Liver (tissue), 3 donors: ENCODE data around the gene RTL10.

Experiments used
- ATF3 ChIP-seq: IDR thresholded peaks from 2 replicates; pipeline ENCODE4 v1.6.1; 2016; ENCODE audit warnings: antibody characterized with exemption
- CTCF ChIP-seq: fragments of 150-350 bp; IDR thresholded peaks from 2 replicates; pipeline ENCODE4 v1.5.1; 2017; ENCODE audit warnings: improper control_type of control experiment, low read depth, low read length; ENCODE audit not compliant: missing input control
- EGR1 ChIP-seq, 2 donors: IDR thresholded peaks; 2 replicates each; pipeline ENCODE4 v1.6.1; 2016 to 2018; ENCODE audit warnings: antibody characterized with exemption in 2 of 2, low read depth in 2 of 2
- MAX ChIP-seq: IDR thresholded peaks from 2 replicates; pipeline ENCODE4 v1.6.1; 2016; ENCODE audit warnings: antibody characterized with exemption
- RAD21 ChIP-seq, 2 donors: IDR thresholded peaks; 2 replicates each; pipeline ENCODE4 v1.6.1; 2016; ENCODE audit warnings: antibody characterized with exemption in 2 of 2, mild to moderate bottlenecking in 2 of 2
- REST ChIP-seq: IDR thresholded peaks from 2 replicates; pipeline ENCODE4 v1.6.1; 2016; ENCODE audit warnings: antibody characterized with exemption, mild to moderate bottlenecking
- SP1 ChIP-seq: IDR thresholded peaks from 2 replicates; pipeline ENCODE4 v1.6.1; 2018; ENCODE audit warnings: antibody characterized with exemption, mild to moderate bottlenecking
- donor health status: healthy.
- donor health status: healthy.

GRCh38 chr22:19845054-19845722 lies 9.5 kb downstream of the RTL10 start:
- TF ChIP-seq CTCF (no peak), RAD21 (IDR thresholded peaks at IDR 0.05) (no peak), REST (no peak), MAX (no peak), SP1 (no peak), ATF3 (no peak), EGR1 (IDR thresholded peaks at IDR 0.05; ENCODE audit: low read depth in 2 of 2) (no peak)
